ENCODE measurements around the gene TMEM132D. TPM values are rescaled to one million over a fixed set of nuclear protein-coding genes. Genes with fewer than 3 reads are reported as not detected.

The TMEM132D gene
- total RNA-seq, result not detected

GRCh38 chr12:129903956-129904829, at the start of gene TMEM132D:
TSS of gene TMEM132D (minus strand) at chr12:129904025.
- no peak within 1 kb of the TSS for H3K4me3 ChIP-seq
- DNase-seq (ENCODE audit: low spot score), result no peak
- H3K27ac ChIP-seq, result no peak within 1 kb of the TSS
- no peaks in the 10 kb centered on the region for H3K27me3 ChIP-seq (replicated peaks; ENCODE audit: insufficient read depth)
- no peaks in the 10 kb centered on the region for H3K36me3 ChIP-seq
- TF ChIP-seq CTCF (IDR thresholded peaks at IDR 0.05), result no peak
- ATAC-seq (ENCODE audit: insufficient number of reproducible peaks, low FRiP score, low read depth), result no peak
- H3K9me3 ChIP-seq, result no peaks in the 10 kb centered on the region
- no peaks in the 10 kb centered on the region for H3K4me1 ChIP-seq (ENCODE audit: control insufficient read depth in 1 of 2, low read depth in 2 of 2)

- DNase-seq (ENCODE audit: low spot score) (no peak), ATAC-seq (ENCODE audit: insufficient number of reproducible peaks, low FRiP score, low read depth) (no peak)
- Histone ChIP-seq H3K27me3 (replicated peaks; ENCODE audit: insufficient read depth) (no peaks in the 10 kb centered on the region), H3K4me1 (ENCODE audit: control insufficient read depth in 1 of 2, low read depth in 2 of 2) (no peaks in the 10 kb centered on the region), H3K36me3 (no peaks in the 10 kb centered on the region), H3K4me3 (no peak overlapping the region), H3K9me3 (no peaks in the 10 kb centered on the region), H3K27ac (no peak overlapping the region)
- TF ChIP-seq CTCF (IDR thresholded peaks at IDR 0.05), result no peak
These were observed 45.8 kb upstream of the TMEM132D start for GRCh38 chr12:129949651-129950050.

GRCh38 chr12:129941618-129942017, 37.8 kb upstream of the TMEM132D start:
- no peak for ATAC-seq (ENCODE audit: insufficient number of reproducible peaks, low FRiP score, low read depth)
- Histone ChIP-seq H3K27ac (no peak overlapping the region), H3K4me3 (no peak overlapping the region), H3K36me3 (no peaks in the 10 kb centered on the region), H3K9me3 (no peaks in the 10 kb centered on the region), H3K27me3 (replicated peaks; ENCODE audit: insufficient read depth) (no peaks in the 10 kb centered on the region), H3K4me1 (ENCODE audit: control insufficient read depth in 1 of 2, low read depth in 2 of 2) (no peaks in the 10 kb centered on the region)
- TF ChIP-seq CTCF (IDR thresholded peaks at IDR 0.05), result no peak
- no peak for DNase-seq (ENCODE audit: low spot score)

GRCh38 chr12:129938089-129938488, 34.3 kb upstream of the TMEM132D start:
- no peak for ATAC-seq (ENCODE audit: insufficient number of reproducible peaks, low FRiP score, low read depth)
- Histone ChIP-seq H3K9me3 (no peaks in the 10 kb centered on the region), H3K27ac (no peak overlapping the region), H3K4me3 (no peak overlapping the region), H3K36me3 (no peaks in the 10 kb centered on the region), H3K4me1 (ENCODE audit: control insufficient read depth in 1 of 2, low read depth in 2 of 2) (no peaks in the 10 kb centered on the region), H3K27me3 (replicated peaks; ENCODE audit: insufficient read depth) (no peaks in the 10 kb centered on the region)
- TF ChIP-seq CTCF (IDR thresholded peaks at IDR 0.05), result no peak
- no peak for DNase-seq (ENCODE audit: low spot score)

- no peaks in the 10 kb centered on the region for H3K27me3 ChIP-seq (replicated peaks; ENCODE audit: insufficient read depth)
- H3K27ac ChIP-seq, result no peak overlapping the region
- ATAC-seq (ENCODE audit: insufficient number of reproducible peaks, low FRiP score, low read depth) (no peak), DNase-seq (ENCODE audit: low spot score) (no peak)
- no peaks in the 10 kb centered on the region for H3K4me1 ChIP-seq (ENCODE audit: control insufficient read depth in 1 of 2, low read depth in 2 of 2)
- TF ChIP-seq CTCF (IDR thresholded peaks at IDR 0.05), result no peak
- no peak overlapping the region for H3K4me3 ChIP-seq
- H3K9me3 ChIP-seq, result no peaks in the 10 kb centered on the region
- H3K36me3 ChIP-seq, result no peaks in the 10 kb centered on the region
These were observed 33.6 kb upstream of the TMEM132D start for GRCh38 chr12:129937426-129937825.

Data from thoracic aorta (tissue), 2 donors.